ENCODE measurements around the gene EHMT2. TPM values are rescaled to one million over a fixed set of nuclear protein-coding genes. Genes with fewer than 3 reads are reported as not detected.
A peak's percentile ranks its signal among the peaks of the same experiment; 100 is the strongest.

Gene EHMT2
- total RNA-seq, 2 experiments from 2014 or later: 55.4 to 56.8 TPM

DNA sequence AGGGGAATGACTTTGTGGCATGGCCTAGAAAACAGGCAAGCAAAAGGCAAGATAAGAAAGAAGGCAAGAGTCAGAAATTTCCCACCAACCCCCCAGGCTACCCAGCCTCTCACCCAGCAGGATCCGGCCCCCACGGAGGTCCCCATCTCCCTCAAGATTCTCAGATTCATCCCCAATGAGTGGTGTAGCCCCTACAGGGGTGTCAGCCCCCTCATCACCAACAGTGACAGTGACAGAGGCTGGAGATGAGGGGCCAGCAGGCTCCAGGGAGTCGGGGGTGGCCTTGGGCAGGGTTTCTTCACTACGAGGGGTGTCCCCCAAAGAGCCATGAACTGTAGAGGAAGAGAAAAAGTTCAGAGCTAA lies 1.0 kb downstream of the EHMT2 start:
- peaks cover 21% of the 10 kb centered on the region for H3K36me3 Mint-ChIP-seq (ENCODE audit: low read depth)
- POLR2A ChIA-PET: interaction anchor here (1.0 kb wide), 1 partner anchor 56 kb away, joined by 4 read pairs; no protein-coding TSS in a partner anchor
- TF ChIP-seq, protein P1, sequence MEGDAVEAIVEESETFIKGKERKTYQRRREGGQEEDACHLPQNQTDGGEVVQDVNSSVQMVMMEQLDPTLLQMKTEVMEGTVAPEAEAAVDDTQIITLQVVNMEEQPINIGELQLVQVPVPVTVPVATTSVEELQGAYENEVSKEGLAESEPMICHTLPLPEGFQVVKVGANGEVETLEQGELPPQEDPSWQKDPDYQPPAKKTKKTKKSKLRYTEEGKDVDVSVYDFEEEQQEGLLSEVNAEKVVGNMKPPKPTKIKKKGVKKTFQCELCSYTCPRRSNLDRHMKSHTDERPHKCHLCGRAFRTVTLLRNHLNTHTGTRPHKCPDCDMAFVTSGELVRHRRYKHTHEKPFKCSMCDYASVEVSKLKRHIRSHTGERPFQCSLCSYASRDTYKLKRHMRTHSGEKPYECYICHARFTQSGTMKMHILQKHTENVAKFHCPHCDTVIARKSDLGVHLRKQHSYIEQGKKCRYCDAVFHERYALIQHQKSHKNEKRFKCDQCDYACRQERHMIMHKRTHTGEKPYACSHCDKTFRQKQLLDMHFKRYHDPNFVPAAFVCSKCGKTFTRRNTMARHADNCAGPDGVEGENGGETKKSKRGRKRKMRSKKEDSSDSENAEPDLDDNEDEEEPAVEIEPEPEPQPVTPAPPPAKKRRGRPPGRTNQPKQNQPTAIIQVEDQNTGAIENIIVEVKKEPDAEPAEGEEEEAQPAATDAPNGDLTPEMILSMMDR (IDR thresholded peaks at IDR 0.05): no peak
- no peaks in the 10 kb centered on the region for H3K27me3 Mint-ChIP-seq
- H3K4me3 Mint-ChIP-seq: peak overlapping the region; percentile 80
- peak overlapping the region; percentile 88 for H3K27ac Mint-ChIP-seq
- intact Hi-C loops (cut with micrococcal nuclease): no loop called here
- ATAC-seq: no peak
- peaks cover 32% of the 10 kb centered on the region for H3K4me1 Mint-ChIP-seq (ENCODE audit: low read depth)
- H3K9me3 Mint-ChIP-seq: no peaks in the 10 kb centered on the region
- CTCF ChIA-PET: interaction anchor here (2.9 kb wide), 1 partner anchor 55 kb away, joined by 13 read pairs; no protein-coding TSS in a partner anchor
- DNase-seq: no peak

DNA sequence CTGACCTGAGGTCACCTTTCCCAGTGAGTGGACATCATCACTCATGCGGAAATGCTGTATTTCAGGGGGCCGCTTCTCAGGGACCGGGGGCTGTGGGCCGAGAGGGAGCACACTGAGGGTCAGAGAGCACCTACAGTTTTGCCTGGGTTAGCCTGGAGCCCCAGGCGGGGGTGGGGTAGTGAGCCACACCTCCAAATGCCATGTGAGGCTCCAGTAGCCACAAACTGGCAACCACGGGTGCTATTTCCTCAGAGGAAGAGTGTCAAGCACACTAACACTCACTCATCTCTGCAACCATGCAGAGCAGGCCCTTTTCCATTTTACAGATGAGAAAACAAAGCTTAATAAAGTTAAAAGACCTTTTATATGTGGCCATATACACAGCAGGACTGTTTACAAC lies 4.7 kb downstream of the EHMT2 start:
- intact Hi-C loops (cut with micrococcal nuclease): no loop called here
- CTCF ChIA-PET: interaction anchor here (0.6 kb wide), 1 partner anchor 75 kb away, joined by 3 read pairs; no protein-coding TSS in a partner anchor
- Mint-ChIP-seq H3K4me3 (no peak overlapping the region), H3K4me1 (ENCODE audit: low read depth) (peaks cover 15% of the 10 kb centered on the region), H3K27ac (peak overlapping the region; percentile 52), H3K27me3 (no peaks in the 10 kb centered on the region), H3K9me3 (no peaks in the 10 kb centered on the region), H3K36me3 (ENCODE audit: low read depth) (peaks cover 35% of the 10 kb centered on the region)
- ATAC-seq (no peak), DNase-seq (no peak)
- TF ChIP-seq, protein P1 (IDR thresholded peaks at IDR 0.05): no peak
- POLR2A ChIA-PET: interaction anchor here (0.6 kb wide), 1 partner anchor 55 kb away, joined by 3 read pairs; no protein-coding TSS in a partner anchor

DNA sequence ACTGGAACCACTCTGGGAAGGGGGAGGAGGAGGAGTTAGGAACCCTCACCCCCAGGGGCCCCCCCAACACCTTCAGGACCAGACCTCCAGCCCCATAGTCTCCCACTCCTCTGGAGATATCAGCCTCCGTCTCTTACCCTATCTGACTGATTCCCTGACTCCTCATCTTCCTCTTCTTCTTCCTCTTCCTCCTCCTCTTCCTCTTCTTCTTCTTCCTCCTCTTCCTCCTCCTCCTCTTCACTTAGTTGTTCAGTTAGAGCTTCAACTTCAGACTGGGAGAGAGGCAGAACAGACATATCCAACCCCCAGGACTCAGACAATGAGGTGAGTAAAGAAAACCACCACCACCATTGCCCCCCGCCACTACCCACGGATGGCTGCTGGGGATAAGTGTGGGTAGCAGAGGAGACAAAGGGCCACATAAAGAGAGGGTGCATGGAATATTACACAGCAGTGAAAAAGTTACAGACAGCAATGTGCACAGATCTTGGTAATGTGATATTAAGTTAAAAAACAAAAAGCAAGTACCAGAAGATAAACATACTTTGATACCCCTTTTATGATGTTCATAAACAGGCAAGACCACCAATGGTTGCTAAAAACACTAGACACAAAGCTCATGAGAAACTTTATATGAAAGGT lies 8.0 kb downstream of the EHMT2 start:
- intact Hi-C loops (cut with micrococcal nuclease): no loop called here
- ChIA-PET CTCF (interaction anchor here (0.8 to 4.0 kb wide), 14 partner anchors 8 to 211 kb away, joined by 3 to 14 read pairs (median 4); partner anchors contain the start of genes DDAH2, EHMT2, LY6G5C and NEU1), POLR2A (no interaction called here)
- no peak for DNase-seq
- TF ChIP-seq, protein P1 (IDR thresholded peaks at IDR 0.05): no peak
- H3K27me3 Mint-ChIP-seq: no peaks in the 10 kb centered on the region
- no peak for ATAC-seq
- H3K9me3 Mint-ChIP-seq: no peaks in the 10 kb centered on the region
- peak overlapping the region; percentile 12 for H3K27ac Mint-ChIP-seq
- H3K36me3 Mint-ChIP-seq (ENCODE audit: low read depth): peaks cover 42% of the 10 kb centered on the region
- H3K4me1 Mint-ChIP-seq (ENCODE audit: low read depth): peaks cover 5% of the 10 kb centered on the region
- no peak overlapping the region for H3K4me3 Mint-ChIP-seq

DNA sequence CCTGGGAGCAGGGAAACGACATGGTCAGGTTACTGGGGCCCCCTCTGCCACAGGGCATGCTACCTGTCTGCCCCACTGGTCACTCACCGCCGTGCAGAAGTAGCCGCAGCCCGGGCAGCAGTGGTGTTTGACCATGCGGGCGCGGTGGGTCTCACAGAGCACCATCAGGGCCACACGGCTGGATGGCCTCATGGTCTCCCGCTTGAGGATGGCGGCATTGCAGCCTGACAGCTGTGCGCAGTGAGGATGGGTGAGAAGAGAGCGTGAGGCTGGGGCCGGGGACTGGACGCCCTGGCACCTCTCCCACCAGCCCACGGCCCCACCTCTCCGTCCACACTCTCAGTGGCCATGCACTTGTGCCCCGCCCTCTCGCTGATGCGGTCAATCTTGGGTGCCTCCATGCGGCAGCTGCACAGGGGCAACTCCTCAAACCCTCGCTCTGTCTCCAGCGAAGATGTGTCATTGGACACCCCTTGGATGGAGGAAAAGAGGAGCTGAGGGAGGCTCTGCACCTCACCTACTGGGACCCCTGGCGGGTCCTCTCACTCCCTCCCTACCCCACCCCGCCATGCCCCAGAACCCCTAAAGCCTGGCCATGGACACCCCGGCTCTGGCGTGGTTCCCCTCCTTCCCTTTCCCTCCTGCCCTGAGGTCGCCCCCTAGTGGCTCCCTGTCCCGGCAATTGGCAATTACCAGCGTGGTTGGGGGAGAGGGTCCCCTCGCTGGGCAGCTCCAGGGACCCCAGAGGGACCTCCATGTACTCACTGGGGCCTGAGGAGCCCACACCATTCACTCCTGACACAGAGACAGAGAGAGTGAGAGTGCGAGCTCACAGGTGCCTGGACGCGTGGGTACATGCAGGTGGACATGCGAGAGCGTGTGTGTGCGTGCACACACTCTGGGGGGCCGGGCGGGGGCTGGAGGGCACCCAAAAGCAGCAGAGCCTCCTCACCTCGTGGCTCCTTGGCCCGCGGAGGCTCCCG lies 8.9 kb downstream of the EHMT2 start:
- TF ChIP-seq, protein P1 (IDR thresholded peaks at IDR 0.05): peak; percentile 93

More for the DNA sequence above, 8.9 kb downstream of the EHMT2 start:
- peaks cover 42% of the 10 kb centered on the region for H3K36me3 Mint-ChIP-seq (ENCODE audit: low read depth)
- H3K9me3 Mint-ChIP-seq: no peaks in the 10 kb centered on the region
- peaks cover 5% of the 10 kb centered on the region for H3K4me1 Mint-ChIP-seq (ENCODE audit: low read depth)
- ChIA-PET POLR2A (interaction anchor here (0.8 to 1.0 kb wide), 2 partner anchors 136 to 151 kb away, joined by 3 to 4 read pairs; no protein-coding TSS in a partner anchor), CTCF (interaction anchor here (0.8 to 4.0 kb wide), 15 partner anchors 9 to 207 kb away, joined by 3 to 14 read pairs (median 3); partner anchors contain the start of genes DDAH2, EHMT2, LY6G5C and NEU1)
- peak; percentile 71 for DNase-seq
- peak; percentile 64 for ATAC-seq
- no peak overlapping the region for H3K27ac Mint-ChIP-seq
- no peak overlapping the region for H3K4me3 Mint-ChIP-seq
- intact Hi-C loops (cut with micrococcal nuclease): no loop called here
- H3K27me3 Mint-ChIP-seq: no peaks in the 10 kb centered on the region
